Esophagus muscularis mucosa (tissue), 3 donors: Measurements from ENCODE around the gene TNFRSF11A.

Experiments
- CTCF ChIP-seq, 3 experiments: fragments of 200-600 bp in 2 of 3; fragments of 450-650 bp in 1 of 3; sonication (generic) in 2 of 3; IDR thresholded peaks; one replicate each; pipeline ENCODE4 v1.5.1; 2017 to 2019; ENCODE audit warnings: antibody characterized with exemption in 3 of 3, mild to moderate bottlenecking in 2 of 3, moderate library complexity in 1 of 3
- EP300 ChIP-seq: sonication (generic); formaldehyde crosslinking; IDR thresholded peaks from one replicate; pipeline ENCODE4 v1.6.1; 2017; ENCODE audit warnings: antibody characterized with exemption

- TF ChIP-seq CTCF (IDR thresholded peaks at IDR 0.05) (no peak), EP300 (no peak)
These were observed 31.0 kb upstream of the TNFRSF11A start for GRCh38 chr18:62294073-62294472.
